Measurements from ENCODE around the gene GRPEL1. TPM values are rescaled to one million over a fixed set of nuclear protein-coding genes. Genes with fewer than 3 reads are reported as not detected.

Gene GRPEL1
- total RNA-seq, 1 experiment from 2014 or later: 24.5 TPM

DNA sequence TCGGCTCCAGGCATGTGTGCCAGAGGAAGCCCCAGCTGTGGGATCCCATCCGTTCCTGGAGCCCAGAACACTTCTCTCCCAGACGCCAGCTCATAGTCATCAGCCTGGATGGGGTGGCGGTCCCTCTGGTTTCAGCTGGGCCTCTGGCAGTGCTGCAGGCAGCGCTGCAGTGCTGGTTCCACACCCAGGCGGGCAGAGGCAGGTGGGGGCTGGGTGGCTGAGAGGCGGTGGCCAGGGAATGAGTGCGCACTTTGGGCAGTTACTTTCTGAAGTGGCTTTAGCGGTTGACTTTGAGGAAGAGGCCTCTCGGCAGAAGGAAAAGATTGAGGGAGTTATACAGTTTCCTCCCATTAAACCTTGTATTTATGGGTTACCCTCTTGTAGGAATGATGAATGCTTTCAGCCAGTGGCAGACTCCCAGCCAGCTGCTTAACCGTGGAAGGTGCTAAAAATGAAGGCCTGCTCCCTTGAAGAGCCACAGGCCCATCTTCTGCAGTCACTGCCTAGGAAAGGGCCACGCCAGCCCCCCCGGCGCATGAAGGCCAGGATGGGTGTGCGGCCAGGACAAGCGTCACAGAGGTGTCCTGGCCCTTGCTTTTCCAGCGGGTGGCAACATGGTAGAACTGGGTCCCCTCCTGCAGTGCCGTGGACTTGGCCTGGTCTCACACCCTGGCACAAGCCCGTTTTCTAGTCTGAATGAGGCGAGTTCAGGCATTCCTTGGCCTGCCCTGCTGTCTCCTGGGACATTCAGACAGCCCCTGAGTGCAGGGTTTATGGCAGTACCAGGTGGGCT is 14.7 kb downstream of the GRPEL1 start:
- Histone ChIP-seq H3K9me3 (replicated peaks) (no peaks in the 10 kb centered on the region), H3K36me3 (no peaks in the 10 kb centered on the region), H3K4me3 (no peak overlapping the region), H3K4me1 (replicated peaks) (no peaks in the 10 kb centered on the region), H3K27ac (no peak overlapping the region), H3K27me3 (replicated peaks) (no peaks in the 10 kb centered on the region)
- DNase-seq (ENCODE audit: low read depth in 1 of 2, low spot score in 2 of 2): no peak

DNA sequence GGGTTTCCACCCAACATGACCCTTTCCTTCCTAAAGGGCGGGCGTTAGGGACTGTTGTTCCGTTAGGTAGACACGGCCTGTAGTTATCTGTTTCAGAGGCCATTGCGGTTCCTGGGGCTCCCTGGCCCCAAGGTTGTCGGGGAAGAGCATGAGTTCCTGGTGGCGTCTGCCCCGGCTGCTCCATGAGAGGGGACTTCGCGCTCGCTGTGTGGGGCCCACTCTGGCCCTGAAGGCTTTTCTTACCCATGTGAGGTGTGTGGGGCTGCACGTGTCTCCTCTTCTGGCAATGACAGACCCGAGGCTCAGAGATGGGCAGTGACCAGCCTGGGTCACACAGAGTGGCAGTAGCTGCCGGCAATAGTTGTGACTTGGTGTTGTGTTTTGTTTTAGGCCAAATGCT is 15.6 kb downstream of the GRPEL1 start:
- no peak overlapping the region for H3K4me3 ChIP-seq
- H3K27ac ChIP-seq: no peak overlapping the region
- H3K36me3 ChIP-seq: no peaks in the 10 kb centered on the region
- no peaks in the 10 kb centered on the region for H3K27me3 ChIP-seq (replicated peaks)
- H3K4me1 ChIP-seq (replicated peaks): no peaks in the 10 kb centered on the region
- H3K9me3 ChIP-seq (replicated peaks): no peaks in the 10 kb centered on the region
- DNase-seq (ENCODE audit: low read depth in 1 of 2, low spot score in 2 of 2): no peak

GRCh38 chr4:7051905-7052304 is 16.0 kb downstream of the GRPEL1 start:
- no peaks in the 10 kb centered on the region for H3K4me1 ChIP-seq (replicated peaks)
- DNase-seq (ENCODE audit: low read depth in 1 of 2, low spot score in 2 of 2): no peak
- no peaks in the 10 kb centered on the region for H3K27me3 ChIP-seq (replicated peaks)
- no peak overlapping the region for H3K27ac ChIP-seq
- H3K36me3 ChIP-seq: no peaks in the 10 kb centered on the region
- H3K9me3 ChIP-seq (replicated peaks): no peaks in the 10 kb centered on the region
- no peak overlapping the region for H3K4me3 ChIP-seq

DNA sequence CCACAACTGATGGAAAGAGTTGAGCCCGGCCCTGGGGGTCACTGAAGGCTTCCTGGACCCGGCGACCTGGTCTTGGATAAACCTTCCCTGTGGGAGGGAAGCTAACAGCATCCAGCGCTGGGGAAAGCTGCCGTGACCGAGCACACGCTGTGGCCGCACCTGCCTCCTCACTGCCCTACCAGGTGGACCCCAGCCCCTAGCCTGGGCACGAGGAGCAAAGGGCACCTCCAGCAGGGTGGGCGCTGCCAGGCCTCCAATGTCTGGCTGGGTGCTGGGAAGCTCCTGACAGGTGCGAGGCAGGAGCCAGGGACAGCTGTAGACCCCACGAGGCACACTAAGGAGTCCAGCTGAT is 16.7 kb downstream of the GRPEL1 start:
- Histone ChIP-seq H3K27ac (no peak overlapping the region), H3K9me3 (replicated peaks) (no peaks in the 10 kb centered on the region), H3K27me3 (replicated peaks) (no peaks in the 10 kb centered on the region), H3K4me3 (no peak overlapping the region), H3K36me3 (no peaks in the 10 kb centered on the region), H3K4me1 (replicated peaks) (no peaks in the 10 kb centered on the region)
- DNase-seq (ENCODE audit: low read depth in 1 of 2, low spot score in 2 of 2): no peak

DNA sequence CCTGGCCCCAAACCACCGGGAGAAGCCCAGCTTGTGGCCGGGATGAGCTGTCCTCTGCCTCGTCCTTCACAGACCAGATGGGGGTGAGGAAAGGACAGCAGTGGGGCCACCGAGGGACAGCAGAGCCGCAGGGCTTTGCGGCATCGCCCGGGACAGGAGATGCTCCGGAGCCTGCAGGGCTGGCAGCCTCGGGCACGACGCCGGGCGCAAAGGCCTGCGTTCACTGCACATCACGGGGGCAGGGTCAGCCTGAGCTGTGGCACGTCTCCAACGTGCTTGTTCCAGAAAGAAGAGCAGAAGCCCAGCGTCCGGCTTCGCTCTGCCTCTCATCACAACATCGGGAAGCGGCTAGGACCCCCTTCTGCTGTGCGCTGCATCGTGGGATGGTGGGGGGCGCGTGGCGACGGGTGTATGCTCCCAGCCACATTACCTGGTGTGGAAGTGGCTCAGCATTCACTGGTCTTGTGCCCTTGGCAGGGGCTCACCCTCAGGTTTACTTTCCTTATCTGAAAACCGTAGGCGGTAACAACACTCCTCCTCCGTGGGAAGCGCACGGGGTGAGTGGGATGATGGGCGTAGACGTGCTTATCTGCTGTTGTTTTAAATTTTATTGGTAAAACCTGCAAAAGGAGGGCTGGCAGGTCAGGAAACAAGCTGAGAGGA is 17.3 kb downstream of the GRPEL1 start:
- no peak for DNase-seq (ENCODE audit: low read depth in 1 of 2, low spot score in 2 of 2)
- H3K27ac ChIP-seq: no peak overlapping the region
- no peaks in the 10 kb centered on the region for H3K9me3 ChIP-seq (replicated peaks)
- H3K27me3 ChIP-seq (replicated peaks): no peaks in the 10 kb centered on the region
- no peaks in the 10 kb centered on the region for H3K4me1 ChIP-seq (replicated peaks)
- H3K4me3 ChIP-seq: no peak overlapping the region
- H3K36me3 ChIP-seq: no peaks in the 10 kb centered on the region

- DNase-seq (ENCODE audit: low read depth in 1 of 2, low spot score in 2 of 2): no peak
- no peaks in the 10 kb centered on the region for H3K36me3 ChIP-seq
- peaks cover under 1% of the 10 kb centered on the region; the same call in 1 of the 2 replicates for H3K4me1 ChIP-seq (replicated peaks)
- no peaks in the 10 kb centered on the region for H3K27me3 ChIP-seq (replicated peaks)
- H3K9me3 ChIP-seq (replicated peaks): no peaks in the 10 kb centered on the region
- no peak overlapping the region for H3K4me3 ChIP-seq
- H3K27ac ChIP-seq: no peak overlapping the region
Observed at GRCh38 chr4:7049739-7050138, 18.1 kb downstream of the GRPEL1 start.

DNA sequence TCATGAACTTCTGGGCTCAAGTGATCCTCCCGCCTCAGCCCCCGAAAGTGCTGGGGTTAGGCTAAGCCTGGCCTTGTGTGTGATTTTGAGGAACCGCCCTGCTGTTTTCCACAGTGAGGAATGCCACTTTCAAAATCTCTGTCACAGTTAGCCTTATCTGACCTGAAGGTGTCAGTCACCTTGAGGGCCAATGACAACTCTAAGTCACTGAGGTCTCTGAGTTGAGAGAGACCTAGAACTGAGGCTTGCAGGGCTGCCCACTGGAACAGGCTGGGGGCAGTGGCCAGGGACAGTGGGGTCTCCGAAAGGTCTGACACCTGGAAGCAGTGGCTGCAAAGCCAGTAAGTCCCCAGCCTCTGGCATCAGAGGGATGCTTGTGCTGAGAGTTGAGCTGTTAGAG is 18.6 kb downstream of the GRPEL1 start:
- no peaks in the 10 kb centered on the region for H3K27me3 ChIP-seq (replicated peaks)
- DNase-seq (ENCODE audit: low read depth in 1 of 2, low spot score in 2 of 2): no peak
- H3K4me1 ChIP-seq (replicated peaks): peaks cover 4% of the 10 kb centered on the region; the same call in 1 of the 2 replicates
- no peaks in the 10 kb centered on the region for H3K36me3 ChIP-seq
- no peak overlapping the region for H3K4me3 ChIP-seq
- H3K27ac ChIP-seq: no peak overlapping the region
- H3K9me3 ChIP-seq (replicated peaks): no peaks in the 10 kb centered on the region

DNA sequence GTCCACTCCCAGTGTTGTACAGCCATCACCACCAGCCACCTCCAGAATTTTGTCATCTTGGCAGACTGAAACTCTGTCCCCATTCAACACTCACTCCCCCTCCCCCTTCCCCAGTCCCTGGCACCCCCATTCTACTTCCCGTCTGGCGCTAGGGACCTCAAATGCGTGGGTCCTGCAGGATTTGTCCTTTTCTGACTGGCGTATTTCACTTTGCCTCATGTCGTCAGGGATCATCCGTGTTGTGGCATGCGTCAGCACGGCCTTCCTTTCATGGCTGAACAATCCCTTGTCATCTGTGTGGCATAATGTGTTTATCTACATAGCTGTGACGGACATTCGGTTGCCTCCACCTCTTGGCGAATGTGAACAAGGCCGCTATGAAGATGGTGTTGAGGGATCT is 19.2 kb downstream of the GRPEL1 start:
- no peak for DNase-seq (ENCODE audit: low read depth in 1 of 2, low spot score in 2 of 2)
- no peaks in the 10 kb centered on the region for H3K36me3 ChIP-seq
- no peak overlapping the region for H3K27ac ChIP-seq
- H3K4me1 ChIP-seq (replicated peaks): peaks cover 4% of the 10 kb centered on the region; the same call in 1 of the 2 replicates
- H3K27me3 ChIP-seq (replicated peaks): no peaks in the 10 kb centered on the region
- H3K9me3 ChIP-seq (replicated peaks): no peaks in the 10 kb centered on the region
- no peak overlapping the region for H3K4me3 ChIP-seq

- H3K9me3 ChIP-seq (replicated peaks): no peaks in the 10 kb centered on the region
- peaks cover 8% of the 10 kb centered on the region for H3K4me1 ChIP-seq (replicated peaks)
- no peaks in the 10 kb centered on the region for H3K27me3 ChIP-seq (replicated peaks)
- DNase-seq (ENCODE audit: low read depth in 1 of 2, low spot score in 2 of 2): no peak
- H3K27ac ChIP-seq: no peak overlapping the region
- no peaks in the 10 kb centered on the region for H3K36me3 ChIP-seq
- no peak overlapping the region for H3K4me3 ChIP-seq
Observed at GRCh38 chr4:7046971-7047370, 20.9 kb downstream of the GRPEL1 start.

GRCh38 chr4:7045961-7046921 is 21.6 kb downstream of the GRPEL1 start:
- DNase-seq (ENCODE audit: low read depth in 1 of 2, low spot score in 2 of 2): no peak
- H3K36me3 ChIP-seq: no peaks in the 10 kb centered on the region
- H3K4me3 ChIP-seq: no peak overlapping the region
- H3K4me1 ChIP-seq (replicated peaks): peaks cover 12% of the 10 kb centered on the region
- no peaks in the 10 kb centered on the region for H3K9me3 ChIP-seq (replicated peaks)
- no peaks in the 10 kb centered on the region for H3K27me3 ChIP-seq (replicated peaks)
- H3K27ac ChIP-seq: no peak overlapping the region

- no peak for DNase-seq (ENCODE audit: low read depth in 1 of 2, low spot score in 2 of 2)
- Histone ChIP-seq H3K4me3 (no peak overlapping the region), H3K36me3 (no peaks in the 10 kb centered on the region), H3K27ac (no peak overlapping the region), H3K9me3 (replicated peaks) (no peaks in the 10 kb centered on the region), H3K4me1 (replicated peaks) (peaks cover 12% of the 10 kb centered on the region), H3K27me3 (replicated peaks) (no peaks in the 10 kb centered on the region)
Observed at GRCh38 chr4:7045553-7045952, 22.3 kb downstream of the GRPEL1 start.

DNA sequence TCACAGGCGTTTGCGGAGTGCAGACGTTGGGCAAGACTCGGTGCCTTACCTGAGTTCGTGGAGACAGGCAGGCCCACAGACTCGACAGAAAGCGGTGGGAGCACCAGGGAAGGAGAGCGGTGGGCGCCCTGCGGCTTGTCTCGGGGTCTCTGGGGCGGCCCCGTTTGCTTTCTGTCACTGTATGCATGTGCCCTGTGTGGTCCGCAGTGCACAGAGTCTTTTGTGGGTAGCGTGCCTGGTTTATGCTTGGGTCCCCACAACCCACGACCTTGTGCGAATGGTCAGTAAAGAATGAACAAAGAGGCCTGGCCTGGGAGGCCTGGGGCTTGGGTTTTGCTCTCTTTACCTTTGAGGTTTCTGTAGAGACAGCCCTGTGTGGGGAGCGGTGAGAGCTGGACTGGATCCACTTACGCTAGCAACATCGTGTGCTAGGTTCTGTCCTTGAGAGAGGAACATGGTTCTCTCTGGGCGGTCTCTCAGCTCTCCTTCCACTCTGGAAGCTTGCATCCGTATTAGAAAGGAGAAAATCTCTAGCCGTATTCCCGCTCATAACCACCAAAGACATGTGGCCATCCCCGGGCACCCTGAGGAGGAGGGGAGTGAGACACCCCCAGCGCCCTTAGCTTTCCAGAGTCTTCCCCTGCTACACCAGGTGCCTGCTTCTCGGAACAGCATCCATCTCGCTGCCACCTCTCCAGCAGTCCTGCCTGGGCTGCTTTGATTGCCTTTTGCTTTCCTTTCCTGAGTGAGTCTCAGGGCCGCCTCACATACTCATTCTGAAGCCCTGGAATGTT is 23.5 kb downstream of the GRPEL1 start:
- H3K4me3 ChIP-seq: peak overlapping the region; percentile 66
- no peaks in the 10 kb centered on the region for H3K9me3 ChIP-seq (replicated peaks)
- H3K27ac ChIP-seq: no peak overlapping the region
- H3K4me1 ChIP-seq (replicated peaks): peaks cover 12% of the 10 kb centered on the region
- H3K27me3 ChIP-seq (replicated peaks): no peaks in the 10 kb centered on the region
- no peak for DNase-seq (ENCODE audit: low read depth in 1 of 2, low spot score in 2 of 2)
- H3K36me3 ChIP-seq: no peaks in the 10 kb centered on the region

Measured in SJSA1 (cell line).